DND-41 (cell line): ENCODE measurements around the gene FBXW2.

Source experiments
- EZH2 ChIP-seq: IDR thresholded peaks from 3 replicates; pipeline ENCODE4 v1.6.1; 2012; ENCODE audit warnings: borderline replicate concordance, low read depth, mild to moderate bottlenecking, moderate library complexity, low read length, inconsistent platforms; ENCODE audit not compliant: severe bottlenecking
- TF ChIP-seq, protein P1 (sequence below): IDR thresholded peaks from 2 replicates; pipeline ENCODE4 v1.5.1; 2012; ENCODE audit warnings: borderline replicate concordance, low read length, moderate library complexity, mild to moderate bottlenecking; ENCODE audit not compliant: poor library complexity, severe bottlenecking; ENCODE audit errors: extremely low read depth

DNA sequence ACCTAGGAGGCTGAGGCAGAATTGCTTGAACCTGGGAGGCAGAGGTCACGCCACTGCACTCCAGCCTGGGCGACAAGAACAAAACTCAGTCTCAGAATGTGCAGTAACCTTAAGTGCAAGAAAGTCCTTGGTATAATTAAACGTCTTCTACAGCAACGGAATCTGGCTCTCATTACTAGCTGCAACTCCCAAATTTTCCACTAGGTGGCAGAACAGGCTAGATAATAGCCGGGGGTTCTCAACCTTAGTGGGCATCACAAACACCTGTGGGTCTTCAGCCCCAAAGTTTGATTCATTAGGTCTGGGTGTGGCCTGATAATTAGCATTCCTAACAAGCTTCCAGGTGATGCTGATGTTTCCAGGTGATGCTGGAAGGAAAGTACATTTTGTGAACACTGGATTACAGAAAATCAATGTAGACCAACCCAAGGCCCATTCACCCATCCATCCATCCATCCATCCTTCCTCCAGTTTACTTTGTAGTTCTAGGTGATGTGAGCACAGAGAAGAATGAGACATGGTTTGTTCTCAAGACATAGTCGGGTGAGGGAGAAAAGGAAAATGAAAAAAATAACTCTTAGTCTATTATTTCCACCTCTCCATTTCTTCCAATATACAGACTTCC lies 37.3 kb downstream of the FBXW2 start:
- TF ChIP-seq, protein P1, sequence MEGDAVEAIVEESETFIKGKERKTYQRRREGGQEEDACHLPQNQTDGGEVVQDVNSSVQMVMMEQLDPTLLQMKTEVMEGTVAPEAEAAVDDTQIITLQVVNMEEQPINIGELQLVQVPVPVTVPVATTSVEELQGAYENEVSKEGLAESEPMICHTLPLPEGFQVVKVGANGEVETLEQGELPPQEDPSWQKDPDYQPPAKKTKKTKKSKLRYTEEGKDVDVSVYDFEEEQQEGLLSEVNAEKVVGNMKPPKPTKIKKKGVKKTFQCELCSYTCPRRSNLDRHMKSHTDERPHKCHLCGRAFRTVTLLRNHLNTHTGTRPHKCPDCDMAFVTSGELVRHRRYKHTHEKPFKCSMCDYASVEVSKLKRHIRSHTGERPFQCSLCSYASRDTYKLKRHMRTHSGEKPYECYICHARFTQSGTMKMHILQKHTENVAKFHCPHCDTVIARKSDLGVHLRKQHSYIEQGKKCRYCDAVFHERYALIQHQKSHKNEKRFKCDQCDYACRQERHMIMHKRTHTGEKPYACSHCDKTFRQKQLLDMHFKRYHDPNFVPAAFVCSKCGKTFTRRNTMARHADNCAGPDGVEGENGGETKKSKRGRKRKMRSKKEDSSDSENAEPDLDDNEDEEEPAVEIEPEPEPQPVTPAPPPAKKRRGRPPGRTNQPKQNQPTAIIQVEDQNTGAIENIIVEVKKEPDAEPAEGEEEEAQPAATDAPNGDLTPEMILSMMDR = peak; percentile 89
- no peak for TF ChIP-seq EZH2
